ENCODE results near the gene TBXT.
"Not testable (repeated sequence)": the region's sequence is repeated elsewhere in the genome, so short reads cannot be mapped to it uniquely, and the experiment has no call there.

The TBXT gene

GRCh38 chr6:166169549-166170421 is 2.1 kb upstream of the TBXT start:
- DNase-seq: no peak

DNA sequence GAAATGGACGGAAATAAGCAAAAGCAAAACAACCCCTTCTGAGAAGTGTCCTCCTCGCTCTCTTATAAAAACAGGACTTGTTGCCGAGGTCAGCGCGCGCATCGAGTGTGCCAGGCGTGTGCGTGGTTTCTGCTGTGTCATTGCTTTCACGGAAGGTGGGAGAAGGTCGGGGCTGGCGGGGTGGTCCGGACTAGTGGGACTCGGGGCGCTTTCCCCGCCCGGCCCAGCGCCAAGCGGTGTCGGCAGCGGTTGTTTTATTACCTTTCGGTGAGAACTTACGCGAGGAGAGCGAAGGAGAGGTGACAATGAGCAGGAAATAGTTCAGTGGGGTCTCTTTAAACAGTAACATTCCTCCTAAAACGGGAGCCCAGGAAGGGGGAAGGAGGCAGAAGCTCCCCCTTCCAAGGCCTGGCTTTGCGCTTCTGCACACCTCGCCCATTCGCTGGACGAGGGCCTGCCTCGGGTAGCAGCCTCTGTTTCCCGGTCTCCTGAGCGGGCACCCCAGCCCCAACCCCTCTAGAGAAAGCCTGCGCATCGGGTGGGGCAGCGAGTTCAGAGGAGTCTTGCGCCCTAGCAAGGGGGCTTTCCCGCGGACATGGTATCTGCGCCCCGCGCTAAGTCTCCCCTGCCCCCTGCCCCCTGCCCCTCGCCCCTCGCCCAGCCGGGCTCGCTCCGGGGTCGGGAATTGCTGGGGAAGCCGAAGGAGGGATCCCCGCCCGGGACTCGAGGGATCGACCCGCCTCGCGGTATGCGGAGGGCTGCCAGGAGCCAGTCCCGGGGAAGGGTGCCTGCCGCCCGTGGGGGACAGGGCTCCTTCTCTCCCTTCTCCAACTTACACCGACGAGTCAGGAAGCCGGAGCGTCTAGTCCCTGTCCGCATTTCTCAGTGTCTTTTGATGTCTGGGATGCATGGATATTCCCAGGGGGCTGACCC is 1.2 kb upstream of the TBXT start:
- no peak for DNase-seq

GRCh38 chr6:166167258-166167731 is 356 bp downstream of the TBXT start:
- no peak for DNase-seq

DNA sequence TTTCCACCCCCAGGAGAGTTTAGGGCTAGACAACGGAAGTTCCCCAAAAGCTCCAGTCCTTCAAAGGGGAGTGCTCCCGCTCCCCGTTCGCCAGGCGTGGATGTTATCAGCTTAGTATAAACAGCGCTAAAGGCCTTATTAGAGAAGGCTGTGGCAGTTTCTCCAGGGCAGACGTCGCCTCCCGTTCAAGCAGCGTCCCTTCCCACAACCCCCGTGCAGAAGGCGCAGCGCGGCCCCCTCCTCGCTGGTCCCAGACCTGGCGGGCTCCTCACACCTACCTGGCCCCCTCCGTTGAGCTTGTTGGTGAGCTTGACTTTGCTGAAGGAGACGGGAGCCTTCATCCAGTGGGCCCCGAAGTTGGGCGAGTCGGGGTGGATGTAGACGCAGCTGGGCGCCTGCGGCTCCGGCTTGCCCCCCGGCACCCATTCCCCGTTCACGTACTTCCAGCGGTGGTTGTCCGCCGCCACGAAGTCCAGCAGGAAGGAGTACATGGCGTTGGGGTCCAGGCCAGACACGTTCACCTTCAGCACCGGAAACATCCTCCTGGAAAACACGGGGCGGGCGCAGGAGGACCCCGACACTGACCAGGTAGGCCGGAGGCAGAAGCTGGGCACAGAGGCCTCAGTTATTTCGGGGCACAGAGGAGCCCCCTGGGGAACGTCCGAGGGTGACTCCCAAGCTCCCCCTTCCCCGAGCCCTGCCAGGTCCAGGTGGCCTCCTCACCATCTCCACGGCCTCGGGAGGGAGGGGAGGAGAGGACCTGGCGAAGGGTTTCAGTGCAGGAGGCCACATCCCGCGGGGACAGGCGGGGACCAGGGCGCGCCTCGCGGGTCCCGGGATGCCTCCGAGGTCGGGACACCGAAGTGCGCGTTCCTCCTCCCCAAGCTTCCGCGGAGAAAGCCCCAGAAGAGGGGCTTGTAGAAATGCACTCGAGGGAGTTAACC is 1.1 kb downstream of the TBXT start:
- no peak for DNase-seq

DNA sequence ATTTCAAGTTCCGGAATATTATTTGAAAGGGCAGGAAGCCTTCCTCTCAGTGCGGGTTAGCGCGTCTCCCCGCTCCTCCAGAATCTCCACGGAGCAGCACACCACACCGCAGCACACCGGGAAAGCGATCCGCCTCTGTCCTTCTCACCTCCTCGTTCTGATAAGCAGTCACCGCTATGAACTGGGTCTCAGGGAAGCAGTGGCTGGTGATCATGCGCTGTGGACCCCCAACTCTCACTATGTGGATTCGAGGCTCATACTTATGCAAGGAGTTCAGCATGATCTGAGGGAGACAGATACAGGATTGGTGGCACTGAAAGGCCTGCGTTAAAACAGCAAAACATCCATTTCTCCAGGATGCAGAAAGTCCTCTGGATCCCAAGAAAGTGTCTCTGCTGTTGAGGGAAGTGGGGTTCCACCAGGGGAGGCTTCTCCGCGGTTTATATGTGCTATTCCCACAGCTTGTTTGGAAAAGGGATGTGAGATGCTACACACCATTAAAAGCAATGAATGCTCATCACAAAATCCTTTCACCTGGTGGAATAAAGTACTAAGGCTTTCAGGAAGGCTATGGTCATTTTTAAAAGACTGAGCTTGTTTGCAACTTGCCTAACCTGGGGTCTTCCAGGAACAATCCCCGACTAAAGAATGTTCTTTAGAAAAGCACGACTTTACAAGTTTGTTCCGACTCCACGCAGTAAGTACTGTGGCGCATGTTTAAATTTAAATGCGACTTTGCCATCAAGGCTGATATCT is 1.9 kb downstream of the TBXT start:
- no peak for DNase-seq

GRCh38 chr6:166162599-166163342 is 4.9 kb downstream of the TBXT start:
- DNase-seq: no peak

GRCh38 chr6:166157930-166158617 is 9.6 kb downstream of the TBXT start:
- no peak for DNase-seq

GRCh38 chr6:166156942-166157341 is 10.7 kb downstream of the TBXT start:
- DNase-seq: no peak

- no peak for DNase-seq
Observed at GRCh38 chr6:166153966-166154365, 13.7 kb downstream of the TBXT start.

DNA sequence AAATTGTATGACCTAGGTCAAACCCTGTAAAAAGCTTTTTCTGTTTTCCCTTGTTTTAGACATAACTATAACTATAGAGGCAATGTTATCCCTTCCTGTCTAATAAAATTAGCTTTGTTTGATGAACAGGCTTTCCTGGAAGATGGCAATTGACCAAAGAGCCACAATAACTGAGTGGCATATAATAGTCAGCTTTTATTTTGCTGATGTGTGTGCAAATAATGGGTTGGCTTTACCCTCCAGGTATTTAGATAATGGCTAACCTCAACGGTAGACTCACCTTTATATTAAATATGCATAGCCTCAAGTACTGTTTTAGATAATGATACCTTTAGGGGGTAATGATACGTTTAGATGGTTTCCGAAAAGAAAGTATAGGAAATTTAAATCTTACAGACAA is 15.0 kb downstream of the TBXT start:
- no peak for DNase-seq

- no peak for DNase-seq
Observed at GRCh38 chr6:166151798-166152197, 15.9 kb downstream of the TBXT start.

DNA sequence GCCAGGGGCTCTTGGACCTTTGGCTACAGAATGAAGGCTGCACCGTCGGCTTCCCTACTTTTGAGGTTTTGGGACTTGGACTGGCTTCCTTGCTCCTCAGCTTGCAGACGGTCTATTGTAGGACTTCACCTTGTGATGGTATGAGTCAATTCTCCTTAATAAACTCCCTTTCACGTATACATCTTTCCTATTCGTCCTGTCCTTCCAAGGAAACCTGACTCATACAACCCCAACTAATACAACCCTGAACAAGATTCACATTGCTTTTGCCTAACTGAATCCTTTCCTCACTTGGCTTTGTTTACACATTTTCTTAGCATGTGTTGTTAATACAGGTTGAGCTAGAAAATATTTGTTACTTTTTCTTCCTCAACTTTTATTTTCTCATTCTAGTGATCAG is 21.9 kb downstream of the TBXT start:
- no peak for DNase-seq

- no peak for DNase-seq
Observed at GRCh38 chr6:166143011-166143410, 24.6 kb downstream of the TBXT start.

DNA sequence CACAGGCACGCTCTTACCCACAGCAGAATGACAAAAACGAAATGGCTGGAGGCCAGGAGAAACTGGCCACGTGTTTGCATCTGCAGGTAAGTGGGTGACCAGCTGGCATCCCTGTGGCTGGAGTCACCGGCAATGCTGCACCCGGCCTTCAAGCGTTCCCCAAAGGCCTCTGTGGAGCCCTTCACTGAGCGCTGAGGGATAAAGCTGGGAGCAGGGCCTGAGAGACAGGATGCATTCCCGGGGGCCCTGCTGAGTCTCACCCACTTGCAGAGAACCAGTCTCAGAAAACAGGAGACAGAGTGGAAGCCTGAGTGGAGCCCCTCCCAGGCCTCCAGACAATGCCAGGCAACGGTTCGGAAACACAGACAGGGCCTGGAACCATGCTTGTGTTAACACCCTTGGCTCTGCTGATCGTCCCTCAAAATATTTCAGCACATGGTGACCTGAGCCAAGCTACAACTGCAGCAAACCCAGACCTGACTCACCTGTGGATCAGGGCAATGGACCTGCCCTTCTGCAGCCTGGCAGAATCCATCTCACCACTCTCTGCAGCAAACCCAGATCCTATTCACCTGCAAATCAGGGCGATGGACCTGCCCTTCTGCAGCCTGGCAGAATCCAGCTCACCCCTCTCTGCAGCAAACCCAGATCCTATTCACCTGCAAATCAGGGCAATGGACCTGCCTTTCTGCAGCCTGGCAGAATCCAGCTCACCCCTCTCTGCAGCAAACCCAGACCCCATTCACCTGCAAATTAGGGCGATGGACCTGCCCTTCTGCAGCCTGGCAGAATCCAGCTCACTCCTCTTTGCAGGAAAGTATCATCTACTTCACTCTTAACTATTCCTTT is 39.8 kb downstream of the TBXT start:
- DNase-seq: no peak

GRCh38 chr6:166123115-166123514 is 44.5 kb downstream of the TBXT start:
- DNase-seq: not testable (repeated sequence)

- no peak for DNase-seq
Observed at GRCh38 chr6:166121726-166122125, 45.9 kb downstream of the TBXT start.

- DNase-seq: no peak
Observed at GRCh38 chr6:166119116-166119911, 48.3 kb downstream of the TBXT start.

- no peak for DNase-seq
Observed at GRCh38 chr6:166115609-166116008, 52.0 kb downstream of the TBXT start.

DNA sequence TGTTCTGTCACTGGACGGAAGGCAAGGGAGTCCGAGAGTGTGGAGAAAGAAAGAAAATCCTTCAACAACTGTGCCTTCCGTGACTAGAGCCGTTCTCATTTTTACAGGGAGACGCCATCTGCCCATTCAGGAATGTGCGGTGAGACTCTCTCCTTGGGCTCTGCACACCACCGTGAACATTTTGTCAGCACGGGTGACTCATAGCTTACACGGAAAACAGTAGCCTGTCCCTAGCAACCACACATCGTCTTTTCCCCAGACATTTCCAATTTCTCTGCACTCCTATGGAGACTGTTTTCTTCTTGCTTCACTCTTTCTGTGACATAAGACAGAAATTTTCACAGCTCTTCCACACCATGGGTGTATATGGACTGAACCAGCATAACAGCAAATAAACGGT is 55.1 kb downstream of the TBXT start:
- DNase-seq: no peak

Measured in activated naive CD4-positive, alpha-beta T cell (primary cell).